ENCODE measurements around the gene KCNH5. TPM values are rescaled to one million over a fixed set of nuclear protein-coding genes. Genes with fewer than 3 reads are reported as not detected.
"Not testable (repeated sequence)": the region's sequence is repeated elsewhere in the genome, so short reads cannot be mapped to it uniquely, and the experiment has no call there.

Gene KCNH5
- total RNA-seq, 1 donor from 2014 or later, result 2.4 TPM

DNA sequence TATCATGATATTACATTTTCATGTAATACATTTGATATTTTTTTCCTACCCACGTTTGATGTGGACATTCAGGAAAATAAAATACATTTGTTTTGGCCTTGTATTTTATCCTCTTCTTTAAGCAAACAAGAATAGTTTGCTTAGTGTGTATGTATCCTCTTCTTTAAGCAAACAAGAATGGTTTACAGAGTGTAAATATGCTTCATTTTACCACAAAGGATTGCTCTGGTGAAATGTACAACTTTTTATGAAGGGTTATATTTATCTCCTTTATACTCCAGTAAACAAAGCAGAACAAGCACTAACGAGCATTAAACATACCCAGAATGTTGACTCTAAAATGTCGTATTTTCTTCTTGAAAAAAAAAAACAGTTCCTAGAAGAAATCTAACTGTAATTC lies 244.7 kb downstream of the KCNH5 start:
- no peak for DNase-seq (ENCODE audit: low read depth)
- no peak overlapping the region for H3K4me3 ChIP-seq (ENCODE audit: insufficient read depth, low read depth, low read length)
- no peak for TF ChIP-seq EZH2 (IDR thresholded peaks at IDR 0.05; ENCODE audit: insufficient read depth, low read length)
- TF ChIP-seq, protein P1, sequence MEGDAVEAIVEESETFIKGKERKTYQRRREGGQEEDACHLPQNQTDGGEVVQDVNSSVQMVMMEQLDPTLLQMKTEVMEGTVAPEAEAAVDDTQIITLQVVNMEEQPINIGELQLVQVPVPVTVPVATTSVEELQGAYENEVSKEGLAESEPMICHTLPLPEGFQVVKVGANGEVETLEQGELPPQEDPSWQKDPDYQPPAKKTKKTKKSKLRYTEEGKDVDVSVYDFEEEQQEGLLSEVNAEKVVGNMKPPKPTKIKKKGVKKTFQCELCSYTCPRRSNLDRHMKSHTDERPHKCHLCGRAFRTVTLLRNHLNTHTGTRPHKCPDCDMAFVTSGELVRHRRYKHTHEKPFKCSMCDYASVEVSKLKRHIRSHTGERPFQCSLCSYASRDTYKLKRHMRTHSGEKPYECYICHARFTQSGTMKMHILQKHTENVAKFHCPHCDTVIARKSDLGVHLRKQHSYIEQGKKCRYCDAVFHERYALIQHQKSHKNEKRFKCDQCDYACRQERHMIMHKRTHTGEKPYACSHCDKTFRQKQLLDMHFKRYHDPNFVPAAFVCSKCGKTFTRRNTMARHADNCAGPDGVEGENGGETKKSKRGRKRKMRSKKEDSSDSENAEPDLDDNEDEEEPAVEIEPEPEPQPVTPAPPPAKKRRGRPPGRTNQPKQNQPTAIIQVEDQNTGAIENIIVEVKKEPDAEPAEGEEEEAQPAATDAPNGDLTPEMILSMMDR (IDR thresholded peaks at IDR 0.05; ENCODE audit: insufficient read depth, low read depth, low read length), result no peak
- H3K27ac ChIP-seq (ENCODE audit: low read depth, low read length), result no peak overlapping the region
- no peaks in the 10 kb centered on the region for H3K4me1 ChIP-seq (ENCODE audit: insufficient read depth, low read length)
- no peak overlapping the region for H3K9ac ChIP-seq (ENCODE audit: low read length)
- no peaks in the 10 kb centered on the region for H3K9me3 ChIP-seq (ENCODE audit: insufficient read depth, low read depth, low read length)
- no peaks in the 10 kb centered on the region for H3K27me3 Mint-ChIP-seq (ENCODE audit: low read depth, unreplicated experiment)
- no peak overlapping the region for H3K27ac Mint-ChIP-seq (ENCODE audit: unreplicated experiment)
- FAIRE-seq, result no peak
- H3K4me3 Mint-ChIP-seq (ENCODE audit: unreplicated experiment), result no peak overlapping the region
- no peaks in the 10 kb centered on the region for H3K79me2 ChIP-seq (ENCODE audit: insufficient read depth, low read length)
- peaks cover 4% of the 10 kb centered on the region for H3K9me3 Mint-ChIP-seq (ENCODE audit: unreplicated experiment)
- no peaks in the 10 kb centered on the region for H3K27me3 ChIP-seq (ENCODE audit: insufficient read depth, low read length)
- no peaks in the 10 kb centered on the region for H3K4me1 Mint-ChIP-seq (ENCODE audit: low read depth, unreplicated experiment)
- no peak overlapping the region for H2AFZ ChIP-seq (ENCODE audit: low read depth, low read length)
- no peaks in the 10 kb centered on the region for H4K20me1 ChIP-seq (ENCODE audit: insufficient read depth, low read length)
- H3K4me2 ChIP-seq (ENCODE audit: low read length), result no peak overlapping the region
- no peaks in the 10 kb centered on the region for H3K36me3 Mint-ChIP-seq (ENCODE audit: low read depth, unreplicated experiment)
- H3K36me3 ChIP-seq (ENCODE audit: insufficient read depth, low read length), result no peaks in the 10 kb centered on the region

DNA sequence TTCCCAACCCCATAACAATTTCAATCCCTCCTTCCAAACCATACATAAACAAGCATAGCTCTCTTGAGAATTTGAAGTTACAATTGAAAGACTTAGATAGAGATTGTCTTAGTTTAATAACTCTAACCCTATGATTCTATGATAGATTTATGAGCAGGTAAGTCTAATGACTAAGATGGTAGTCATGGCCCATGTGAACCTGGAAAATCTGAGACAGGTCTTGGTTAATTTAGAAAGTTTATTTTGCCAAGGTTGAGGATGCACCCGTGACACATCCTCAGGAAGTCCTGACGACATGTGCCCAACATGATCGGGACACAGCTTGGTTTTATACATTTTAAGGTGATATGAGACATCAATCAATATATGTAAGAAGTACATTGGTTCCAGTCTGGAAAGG lies 248.8 kb downstream of the KCNH5 start:
- no peak overlapping the region for H3K4me2 ChIP-seq (ENCODE audit: low read length)
- no peaks in the 10 kb centered on the region for H3K9me3 ChIP-seq (ENCODE audit: insufficient read depth, low read depth, low read length)
- no peaks in the 10 kb centered on the region for H4K20me1 ChIP-seq (ENCODE audit: insufficient read depth, low read length)
- no peak for TF ChIP-seq EZH2 (IDR thresholded peaks at IDR 0.05; ENCODE audit: insufficient read depth, low read length)
- FAIRE-seq (no peak), DNase-seq (ENCODE audit: low read depth) (no peak)
- H3K36me3 ChIP-seq (ENCODE audit: insufficient read depth, low read length), result no peaks in the 10 kb centered on the region
- no peak overlapping the region for H2AFZ ChIP-seq (ENCODE audit: low read depth, low read length)
- no peaks in the 10 kb centered on the region for H3K79me2 ChIP-seq (ENCODE audit: insufficient read depth, low read length)
- Mint-ChIP-seq H3K9me3 (ENCODE audit: unreplicated experiment) (no peaks in the 10 kb centered on the region), H3K27ac (ENCODE audit: unreplicated experiment) (no peak overlapping the region), H3K4me3 (ENCODE audit: unreplicated experiment) (no peak overlapping the region), H3K27me3 (ENCODE audit: low read depth, unreplicated experiment) (no peaks in the 10 kb centered on the region), H3K4me1 (ENCODE audit: low read depth, unreplicated experiment) (no peaks in the 10 kb centered on the region), H3K36me3 (ENCODE audit: low read depth, unreplicated experiment) (no peaks in the 10 kb centered on the region)
- no peaks in the 10 kb centered on the region for H3K27me3 ChIP-seq (ENCODE audit: insufficient read depth, low read length)
- no peaks in the 10 kb centered on the region for H3K4me1 ChIP-seq (ENCODE audit: insufficient read depth, low read length)
- no peak overlapping the region for H3K27ac ChIP-seq (ENCODE audit: low read depth, low read length)
- no peak overlapping the region for H3K9ac ChIP-seq (ENCODE audit: low read length)
- no peak overlapping the region for H3K4me3 ChIP-seq (ENCODE audit: insufficient read depth, low read depth, low read length)

DNA sequence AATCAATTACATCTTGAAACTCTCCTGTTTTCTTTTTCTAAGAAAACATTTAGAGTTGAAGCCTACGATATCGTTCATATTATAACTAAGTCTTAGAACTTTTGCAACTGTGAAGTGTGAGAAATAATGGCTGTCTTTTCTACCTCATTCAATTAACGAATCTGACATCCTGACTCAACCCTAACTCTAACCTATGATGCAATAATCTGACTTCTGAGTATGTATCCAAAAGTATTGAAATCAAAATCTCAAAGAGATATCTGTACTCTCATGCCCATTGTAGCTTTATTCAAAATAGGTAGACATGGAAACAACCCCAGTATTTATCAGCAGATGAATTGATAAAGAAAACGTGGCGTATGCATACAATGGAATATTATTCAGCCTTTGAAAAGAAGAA lies 252.7 kb downstream of the KCNH5 start:
- Mint-ChIP-seq H3K36me3 (ENCODE audit: low read depth, unreplicated experiment) (no peaks in the 10 kb centered on the region), H3K27me3 (ENCODE audit: low read depth, unreplicated experiment) (no peaks in the 10 kb centered on the region), H3K4me3 (ENCODE audit: unreplicated experiment) (no peak overlapping the region), H3K9me3 (ENCODE audit: unreplicated experiment) (peaks cover 4% of the 10 kb centered on the region), H3K27ac (ENCODE audit: unreplicated experiment) (no peak overlapping the region), H3K4me1 (ENCODE audit: low read depth, unreplicated experiment) (no peaks in the 10 kb centered on the region)
- Histone ChIP-seq H2AFZ (ENCODE audit: low read depth, low read length) (no peak overlapping the region), H3K9me3 (ENCODE audit: insufficient read depth, low read depth, low read length) (no peaks in the 10 kb centered on the region), H3K27me3 (ENCODE audit: insufficient read depth, low read length) (no peaks in the 10 kb centered on the region), H4K20me1 (ENCODE audit: insufficient read depth, low read length) (no peaks in the 10 kb centered on the region), H3K9ac (ENCODE audit: low read length) (no peak overlapping the region), H3K4me1 (ENCODE audit: insufficient read depth, low read length) (no peaks in the 10 kb centered on the region), H3K79me2 (ENCODE audit: insufficient read depth, low read length) (no peaks in the 10 kb centered on the region), H3K4me3 (ENCODE audit: insufficient read depth, low read depth, low read length) (no peak overlapping the region), H3K27ac (ENCODE audit: low read depth, low read length) (no peak overlapping the region), H3K4me2 (ENCODE audit: low read length) (no peak overlapping the region), H3K36me3 (ENCODE audit: insufficient read depth, low read length) (no peaks in the 10 kb centered on the region)
- FAIRE-seq (no peak), DNase-seq (ENCODE audit: low read depth) (no peak)
- TF ChIP-seq, protein P1 (IDR thresholded peaks at IDR 0.05; ENCODE audit: insufficient read depth, low read depth, low read length), result no peak
- no peak for TF ChIP-seq EZH2 (IDR thresholded peaks at IDR 0.05; ENCODE audit: insufficient read depth, low read length)

DNA sequence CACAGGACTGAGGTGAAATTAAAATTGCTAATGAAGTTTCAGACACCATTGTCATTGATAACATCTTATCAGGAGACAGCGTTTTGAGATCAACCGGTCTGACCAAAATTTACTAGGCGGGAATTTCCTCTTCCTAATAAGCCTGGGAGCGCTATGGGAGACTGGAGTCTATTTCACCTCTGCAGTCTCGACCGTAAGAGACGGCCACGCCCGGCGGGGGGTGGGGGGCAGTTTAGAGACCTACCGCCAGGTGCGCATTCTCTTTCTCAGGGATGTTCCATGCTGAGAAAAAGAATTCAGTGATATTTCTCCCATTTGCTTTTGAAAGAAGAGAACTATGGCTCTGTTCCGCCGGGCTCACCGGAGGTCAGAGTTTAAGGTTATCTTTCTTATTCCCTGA lies 263.9 kb downstream of the KCNH5 start:
- H3K4me3 Mint-ChIP-seq (ENCODE audit: unreplicated experiment); H3K27me3 ChIP-seq (ENCODE audit: insufficient read depth, low read length); H3K27ac ChIP-seq (ENCODE audit: low read depth, low read length); H3K9me3 ChIP-seq (ENCODE audit: insufficient read depth, low read depth, low read length); H4K20me1 ChIP-seq (ENCODE audit: insufficient read depth, low read length); H3K4me1 Mint-ChIP-seq (ENCODE audit: low read depth, unreplicated experiment); FAIRE-seq; H3K4me2 ChIP-seq (ENCODE audit: low read length); H3K4me1 ChIP-seq (ENCODE audit: insufficient read depth, low read length); H3K27me3 Mint-ChIP-seq (ENCODE audit: low read depth, unreplicated experiment); H3K9ac ChIP-seq (ENCODE audit: low read length); H3K79me2 ChIP-seq (ENCODE audit: insufficient read depth, low read length); H3K36me3 Mint-ChIP-seq (ENCODE audit: low read depth, unreplicated experiment); H3K27ac Mint-ChIP-seq (ENCODE audit: unreplicated experiment); H3K9me3 Mint-ChIP-seq (ENCODE audit: unreplicated experiment); H2AFZ ChIP-seq (ENCODE audit: low read depth, low read length); H3K4me3 ChIP-seq (ENCODE audit: insufficient read depth, low read depth, low read length); H3K36me3 ChIP-seq (ENCODE audit: insufficient read depth, low read length); DNase-seq (ENCODE audit: low read depth): not testable (repeated sequence)

Data from astrocyte (in vitro differentiated cells and primary cell).